Endodermal cell (in vitro differentiated cells): ENCODE measurements around the gene EPS8L3. TPM values are rescaled to one million over a fixed set of nuclear protein-coding genes. Genes with fewer than 3 reads are reported as not detected.

Experiments
- DNase-seq: peaks from one replicate; pipeline ENCODE4 v3.0.0-alpha.2; 2017
- H3K27ac ChIP-seq: 2 replicates; pipeline ENCODE4 v1.5.1; 2013; ENCODE audit warnings: mild to moderate bottlenecking, low read depth, low read length, moderate library complexity
- H3K27me3 ChIP-seq: 2 replicates; pipeline ENCODE4 v1.6.1; 2013; ENCODE audit warnings: mild to moderate bottlenecking, low read length, moderate library complexity; ENCODE audit not compliant: insufficient read depth, control insufficient read depth, poor library complexity, severe bottlenecking
- H3K36me3 ChIP-seq: 2 replicates; pipeline ENCODE4 v1.7.0; 2013; ENCODE audit warnings: mild to moderate bottlenecking, low read length, moderate library complexity; ENCODE audit not compliant: control insufficient read depth, insufficient read depth
- H3K4me1 ChIP-seq: one replicate; pipeline ENCODE4 v1.7.0; 2013; ENCODE audit warnings: low read length; ENCODE audit not compliant: control insufficient read depth, insufficient read depth
- H3K4me3 ChIP-seq: 2 replicates; pipeline ENCODE4 v1.5.1; 2013; ENCODE audit warnings: mild to moderate bottlenecking, low read length, moderate library complexity
- H3K9ac ChIP-seq: 2 replicates; pipeline ENCODE4 v1.6.1; 2013; ENCODE audit warnings: mild to moderate bottlenecking, low read length, moderate library complexity; ENCODE audit not compliant: poor library complexity, severe bottlenecking; ENCODE audit errors: extremely low read depth
- H3K9me3 ChIP-seq: 2 replicates; pipeline ENCODE4 v1.6.1; 2013; ENCODE audit warnings: mild to moderate bottlenecking, low read length, moderate library complexity; ENCODE audit not compliant: control insufficient read depth
- H3K27ac Mint-ChIP-seq: 2 replicates; pipeline ENCODE4 v1.8.0; 2020; ENCODE audit warnings: mixed read lengths
- H3K27me3 Mint-ChIP-seq: 2 replicates; pipeline ENCODE4 v1.8.0; 2021; ENCODE audit warnings: mild to moderate bottlenecking, mixed read lengths; ENCODE audit not compliant: insufficient read depth
- H3K36me3 Mint-ChIP-seq: 2 replicates; pipeline ENCODE4 v1.8.0; 2020; ENCODE audit warnings: low read depth, mixed read lengths
- H3K4me1 Mint-ChIP-seq: 2 replicates; pipeline ENCODE4 v1.8.0; 2020; ENCODE audit warnings: mixed read lengths
- H3K4me3 Mint-ChIP-seq: 2 replicates; pipeline ENCODE4 v1.8.0; 2020; ENCODE audit warnings: mild to moderate bottlenecking, moderate library complexity, mixed read lengths
- H3K9me3 Mint-ChIP-seq: 2 replicates; pipeline ENCODE4 v1.8.0; 2020; ENCODE audit warnings: mild to moderate bottlenecking, mixed read lengths
- WGBS, 2 experiments: methylation state at CpG; one replicate each; pipeline versions ENCODE4 v1.1.5 to v1.1.7; 2013; ENCODE audit warnings: missing lambda C conversion rate in 2 of 2, mixed read lengths in 1 of 2; ENCODE audit not compliant: insufficient coverage in 1 of 2, insufficient read length in 1 of 2; 5-methylcytosine and 5-hydroxymethylcytosine counted together
- total RNA-seq, 2 donors: library from RNA; stranded (reverse); fragmentation: NEBNext Ultra II Directional in 1 of 2; extraction: Animal tissue kit (Norgen Biotek cat#: 25700) in 1 of 2; gene quantifications; 2 replicates in 1 of 2; 3 replicates in 1 of 2; pipeline ENCODE4 v1.2.1, GENCODE V29; 2021
- TF ChIP-seq, protein P1 (sequence below): fragments of 200-600 bp; sonication (generic); conservative IDR thresholded peaks from 2 replicates; pipeline ENCODE4 v1.5.0; 2021; ENCODE audit warnings: antibody characterized with exemption, mild to moderate bottlenecking

EPS8L3 gene
- total RNA-seq, 2 donors from 2014 or later: not detected

DNA sequence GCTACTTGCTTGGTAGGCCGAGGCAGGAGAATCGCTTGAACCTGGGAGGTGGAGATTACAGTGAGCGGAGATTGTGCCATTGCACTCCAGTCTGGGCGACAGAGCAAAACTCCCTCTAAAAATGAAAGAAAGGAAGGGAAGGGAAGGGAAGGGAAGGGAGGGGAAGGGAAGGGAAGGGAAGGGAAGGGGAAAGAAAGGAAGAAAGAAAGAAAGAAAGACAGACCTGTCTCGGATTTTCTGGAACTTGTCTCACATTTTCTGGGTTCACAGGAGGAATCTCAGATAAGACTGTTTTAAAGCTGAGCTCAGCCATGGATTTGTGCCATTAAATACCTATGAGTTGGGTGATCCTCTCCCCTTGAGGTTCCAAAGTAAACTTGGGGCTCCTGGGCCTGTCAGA is 38.8 kb downstream of the EPS8L3 start:
- DNase-seq: no peak
- H3K27ac ChIP-seq: no peak overlapping the region
- Mint-ChIP-seq H3K27me3 (peaks cover 2% of the 10 kb centered on the region), H3K9me3 (peaks cover 20% of the 10 kb centered on the region), H3K4me1 (peaks cover 3% of the 10 kb centered on the region), H3K27ac (no peak overlapping the region), H3K4me3 (no peak overlapping the region), H3K36me3 (peaks cover 5% of the 10 kb centered on the region)
- TF ChIP-seq, protein P1, sequence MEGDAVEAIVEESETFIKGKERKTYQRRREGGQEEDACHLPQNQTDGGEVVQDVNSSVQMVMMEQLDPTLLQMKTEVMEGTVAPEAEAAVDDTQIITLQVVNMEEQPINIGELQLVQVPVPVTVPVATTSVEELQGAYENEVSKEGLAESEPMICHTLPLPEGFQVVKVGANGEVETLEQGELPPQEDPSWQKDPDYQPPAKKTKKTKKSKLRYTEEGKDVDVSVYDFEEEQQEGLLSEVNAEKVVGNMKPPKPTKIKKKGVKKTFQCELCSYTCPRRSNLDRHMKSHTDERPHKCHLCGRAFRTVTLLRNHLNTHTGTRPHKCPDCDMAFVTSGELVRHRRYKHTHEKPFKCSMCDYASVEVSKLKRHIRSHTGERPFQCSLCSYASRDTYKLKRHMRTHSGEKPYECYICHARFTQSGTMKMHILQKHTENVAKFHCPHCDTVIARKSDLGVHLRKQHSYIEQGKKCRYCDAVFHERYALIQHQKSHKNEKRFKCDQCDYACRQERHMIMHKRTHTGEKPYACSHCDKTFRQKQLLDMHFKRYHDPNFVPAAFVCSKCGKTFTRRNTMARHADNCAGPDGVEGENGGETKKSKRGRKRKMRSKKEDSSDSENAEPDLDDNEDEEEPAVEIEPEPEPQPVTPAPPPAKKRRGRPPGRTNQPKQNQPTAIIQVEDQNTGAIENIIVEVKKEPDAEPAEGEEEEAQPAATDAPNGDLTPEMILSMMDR: no peak
- no peak overlapping the region for H3K9ac ChIP-seq
- H3K4me3 ChIP-seq: no peak overlapping the region
- H3K9me3 ChIP-seq: peaks cover 20% of the 10 kb centered on the region
- H3K36me3 ChIP-seq: no peaks in the 10 kb centered on the region
- H3K27me3 ChIP-seq: no peaks in the 10 kb centered on the region
- H3K4me1 ChIP-seq: no peaks in the 10 kb centered on the region
- 83 to 92% methylated on average over 4 of the region's 5 CpGs for WGBS, 2 experiments

DNA sequence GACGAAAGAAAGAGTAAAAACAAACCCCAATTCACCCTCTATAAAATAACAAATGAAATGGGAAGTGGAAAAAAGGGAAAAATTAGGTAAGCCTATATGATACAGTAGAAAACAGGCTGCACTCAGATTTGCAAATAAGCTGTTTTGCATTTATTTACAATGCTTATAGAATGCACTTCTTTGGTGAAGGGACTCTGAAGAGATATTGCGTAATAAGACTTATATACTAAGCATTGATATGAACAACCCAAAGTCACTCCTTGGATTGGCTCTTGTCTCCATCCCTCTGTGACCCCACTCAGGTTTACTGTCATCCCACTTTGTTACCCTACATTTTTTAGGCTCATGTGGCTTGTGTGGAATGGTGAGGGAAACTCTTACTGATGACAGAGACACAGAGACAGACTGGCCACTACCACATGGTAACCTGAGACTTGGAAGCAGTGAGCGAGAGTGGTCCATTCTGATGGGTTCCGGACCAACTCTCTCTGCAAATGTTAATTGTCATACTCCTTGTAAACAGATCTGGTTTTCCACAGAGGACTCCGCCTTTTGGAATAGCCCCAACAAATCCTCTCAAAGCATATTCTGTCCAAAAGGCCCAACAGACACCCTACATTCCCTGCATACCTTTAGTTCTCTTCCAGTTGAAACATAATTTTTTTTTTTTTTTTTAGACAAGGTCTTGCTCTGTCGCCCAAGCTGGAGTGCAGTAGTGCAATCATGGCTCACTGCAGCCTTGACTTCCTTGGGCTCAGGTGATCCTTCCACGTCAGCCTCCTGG is 40.6 kb downstream of the EPS8L3 start:
- H3K27ac Mint-ChIP-seq: no peak overlapping the region
- H3K9ac ChIP-seq: no peak overlapping the region
- H3K36me3 ChIP-seq: no peaks in the 10 kb centered on the region
- no peak for DNase-seq
- peaks cover 20% of the 10 kb centered on the region for H3K9me3 ChIP-seq
- WGBS, 2 experiments: 89% methylated on average over 4 to 6 of the region's 7 CpGs
- peaks cover 20% of the 10 kb centered on the region for H3K9me3 Mint-ChIP-seq
- no peaks in the 10 kb centered on the region for H3K27me3 ChIP-seq
- TF ChIP-seq, protein P1: no peak
- peaks cover 5% of the 10 kb centered on the region for H3K36me3 Mint-ChIP-seq
- H3K4me3 ChIP-seq: no peak overlapping the region
- H3K4me1 Mint-ChIP-seq: peaks cover 3% of the 10 kb centered on the region
- peaks cover 2% of the 10 kb centered on the region for H3K27me3 Mint-ChIP-seq
- no peaks in the 10 kb centered on the region for H3K4me1 ChIP-seq
- no peak overlapping the region for H3K27ac ChIP-seq
- no peak overlapping the region for H3K4me3 Mint-ChIP-seq

DNA sequence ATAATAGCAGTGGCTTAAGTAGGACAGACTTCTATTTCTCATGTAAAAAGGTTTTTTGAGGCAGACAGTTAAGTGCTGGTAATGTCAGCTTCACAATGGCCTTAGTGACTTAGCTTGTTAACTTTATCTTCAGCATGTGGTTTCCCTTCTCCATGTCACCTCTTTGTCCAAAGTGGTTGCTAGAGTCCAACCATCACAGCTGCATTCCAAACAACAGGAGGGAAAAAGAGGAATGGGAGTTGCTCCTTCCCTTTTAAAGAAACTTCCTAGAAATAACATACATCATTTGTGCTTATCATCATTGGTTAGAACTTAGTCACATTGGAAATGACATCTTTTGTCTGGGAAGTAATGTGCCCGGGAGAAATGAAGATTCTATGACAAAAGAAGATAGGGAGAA is 41.8 kb downstream of the EPS8L3 start:
- WGBS, 2 experiments: 91% methylated on average over 1 of the region's 1 CpG; no CpG with 5 or more reads in 1 of the 2 experiments
- H3K4me1 ChIP-seq: no peaks in the 10 kb centered on the region

More for the DNA sequence above, 41.8 kb downstream of the EPS8L3 start:
- Histone ChIP-seq H3K27ac (no peak overlapping the region), H3K9ac (no peak overlapping the region), H3K27me3 (no peaks in the 10 kb centered on the region), H3K36me3 (no peaks in the 10 kb centered on the region), H3K4me3 (no peak overlapping the region), H3K9me3 (peaks cover 12% of the 10 kb centered on the region)
- TF ChIP-seq, protein P1: no peak
- peaks cover 3% of the 10 kb centered on the region for H3K4me1 Mint-ChIP-seq
- H3K9me3 Mint-ChIP-seq: peaks cover 16% of the 10 kb centered on the region
- no peak overlapping the region for H3K4me3 Mint-ChIP-seq
- DNase-seq: no peak
- peaks cover 4% of the 10 kb centered on the region for H3K27me3 Mint-ChIP-seq
- H3K27ac Mint-ChIP-seq: no peak overlapping the region
- peaks cover 3% of the 10 kb centered on the region for H3K36me3 Mint-ChIP-seq
